SH-SY5Y (cell line): ENCODE measurements around the gene MAPK8IP3.

Source experiments
- GATA2 ChIP-seq: IDR thresholded peaks from 2 replicates; pipeline ENCODE4 v1.6.1; 2011; ENCODE audit warnings: mild to moderate bottlenecking, low read depth, low read length
- GATA3 ChIP-seq: IDR thresholded peaks from 2 replicates; pipeline ENCODE4 v1.6.1; 2011; ENCODE audit warnings: low read depth, mild to moderate bottlenecking, low read length, moderate library complexity

DNA sequence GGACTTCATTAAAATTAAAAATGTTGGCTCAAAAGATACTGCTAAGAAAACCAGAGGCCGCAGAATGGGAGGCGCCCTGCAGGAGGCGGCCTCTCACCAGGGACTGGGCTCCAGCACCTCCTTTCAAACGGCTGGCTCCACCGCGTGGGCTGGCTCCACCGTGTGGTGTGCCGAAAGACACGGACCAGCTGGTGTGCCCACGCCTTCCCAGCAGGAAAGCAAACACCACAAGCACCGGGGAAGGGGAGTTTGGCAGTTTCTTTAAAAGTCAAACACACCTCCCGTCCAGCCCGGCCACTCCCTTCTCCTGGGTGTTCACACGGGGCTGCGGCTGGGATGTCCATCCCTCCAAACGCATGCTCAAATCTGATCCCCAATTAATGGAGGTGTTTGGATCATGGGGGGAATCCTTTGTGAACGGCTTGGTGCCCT is 106.8 kb downstream of the MAPK8IP3 start:
- TF ChIP-seq GATA3 (no peak), GATA2 (no peak)
